Fibroblast of skin of back (primary cell): Measurements from ENCODE around the gene SLC6A11.

Experiments used
- DNase-seq: peaks from one replicate; pipeline ENCODE4 v3.0.0-alpha.2; 2013

SLC6A11 gene

GRCh38 chr3:10841100-10841499 is 25.1 kb downstream of the SLC6A11 start:
- no peak for DNase-seq

GRCh38 chr3:10843378-10843777 is 27.4 kb downstream of the SLC6A11 start:
- DNase-seq: no peak

GRCh38 chr3:10845001-10845761 is 29.2 kb downstream of the SLC6A11 start:
- DNase-seq: no peak

- DNase-seq: no peak
Measured at GRCh38 chr3:10845839-10846656, 30.0 kb downstream of the SLC6A11 start.

GRCh38 chr3:10846657-10846975 is 30.6 kb downstream of the SLC6A11 start:
- no peak for DNase-seq

- DNase-seq: no peak
Measured at GRCh38 chr3:10848261-10848660, 32.2 kb downstream of the SLC6A11 start.

- no peak for DNase-seq
Measured at GRCh38 chr3:10852066-10852808, 36.2 kb downstream of the SLC6A11 start.

- no peak for DNase-seq
Measured at GRCh38 chr3:10855083-10855870, 39.2 kb downstream of the SLC6A11 start.

- no peak for DNase-seq
Measured at GRCh38 chr3:10855871-10856662, 40.0 kb downstream of the SLC6A11 start.

GRCh38 chr3:10857235-10857634 is 41.2 kb downstream of the SLC6A11 start:
- no peak for DNase-seq

GRCh38 chr3:10858091-10858490 is 42.1 kb downstream of the SLC6A11 start:
- no peak for DNase-seq

GRCh38 chr3:10867384-10867783 is 51.4 kb downstream of the SLC6A11 start:
- DNase-seq: peak; percentile 19

- no peak for DNase-seq
Measured at GRCh38 chr3:10869460-10869859, 53.4 kb downstream of the SLC6A11 start.

- no peak for DNase-seq
Measured at GRCh38 chr3:10870296-10870695, 54.3 kb downstream of the SLC6A11 start.

- no peak for DNase-seq
Measured at GRCh38 chr3:10873415-10873814, 57.4 kb downstream of the SLC6A11 start.

GRCh38 chr3:10875914-10876313 is 59.9 kb downstream of the SLC6A11 start:
- no peak for DNase-seq

- DNase-seq: no peak
Measured at GRCh38 chr3:10876661-10877060, 60.6 kb downstream of the SLC6A11 start.

GRCh38 chr3:10882851-10883250 is 66.8 kb downstream of the SLC6A11 start:
- no peak for DNase-seq

GRCh38 chr3:10883478-10884234 is 67.6 kb downstream of the SLC6A11 start:
- DNase-seq: no peak

- DNase-seq: no peak
Measured at GRCh38 chr3:10887015-10887414, 71.0 kb downstream of the SLC6A11 start.

- DNase-seq: no peak
Measured at GRCh38 chr3:10888518-10889090, 72.6 kb downstream of the SLC6A11 start.
